ENCODE results near the gene ICAM3.

GRCh38 chr19:10343495-10343894, 4.1 kb upstream of the ICAM3 start:
- TF ChIP-seq, protein P1, sequence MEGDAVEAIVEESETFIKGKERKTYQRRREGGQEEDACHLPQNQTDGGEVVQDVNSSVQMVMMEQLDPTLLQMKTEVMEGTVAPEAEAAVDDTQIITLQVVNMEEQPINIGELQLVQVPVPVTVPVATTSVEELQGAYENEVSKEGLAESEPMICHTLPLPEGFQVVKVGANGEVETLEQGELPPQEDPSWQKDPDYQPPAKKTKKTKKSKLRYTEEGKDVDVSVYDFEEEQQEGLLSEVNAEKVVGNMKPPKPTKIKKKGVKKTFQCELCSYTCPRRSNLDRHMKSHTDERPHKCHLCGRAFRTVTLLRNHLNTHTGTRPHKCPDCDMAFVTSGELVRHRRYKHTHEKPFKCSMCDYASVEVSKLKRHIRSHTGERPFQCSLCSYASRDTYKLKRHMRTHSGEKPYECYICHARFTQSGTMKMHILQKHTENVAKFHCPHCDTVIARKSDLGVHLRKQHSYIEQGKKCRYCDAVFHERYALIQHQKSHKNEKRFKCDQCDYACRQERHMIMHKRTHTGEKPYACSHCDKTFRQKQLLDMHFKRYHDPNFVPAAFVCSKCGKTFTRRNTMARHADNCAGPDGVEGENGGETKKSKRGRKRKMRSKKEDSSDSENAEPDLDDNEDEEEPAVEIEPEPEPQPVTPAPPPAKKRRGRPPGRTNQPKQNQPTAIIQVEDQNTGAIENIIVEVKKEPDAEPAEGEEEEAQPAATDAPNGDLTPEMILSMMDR (IDR thresholded peaks at IDR 0.05), result no peak
- TF ChIP-seq POLR2A (IDR thresholded peaks at IDR 0.05), result no peak

Measured in breast epithelium (tissue), 3 donors.